ENCODE data around the gene SLC29A3.
A peak's percentile ranks its signal among the peaks of the same experiment; 100 is the strongest.
"Not testable (repeated sequence)": the region's sequence is repeated elsewhere in the genome, so short reads cannot be mapped to it uniquely, and the experiment has no call there.

Gene SLC29A3

GRCh38 chr10:71283876-71284275 is 35.2 kb upstream of the SLC29A3 start:
- DNase-seq = no peak

GRCh38 chr10:71284544-71285179 is 34.4 kb upstream of the SLC29A3 start:
- no peak for DNase-seq

GRCh38 chr10:71285180-71285545 is 33.9 kb upstream of the SLC29A3 start:
- DNase-seq = peak in 38 of 56 donors; percentile 7 to 71 (median 34)

GRCh38 chr10:71285986-71286385 is 33.1 kb upstream of the SLC29A3 start:
- DNase-seq = no peak

- no peak for DNase-seq
These were observed 32.4 kb upstream of the SLC29A3 start for GRCh38 chr10:71286521-71287294.

- DNase-seq = no peak
These were observed 31.6 kb upstream of the SLC29A3 start for GRCh38 chr10:71287456-71287855.

GRCh38 chr10:71288461-71288860 is 30.6 kb upstream of the SLC29A3 start:
- DNase-seq = no peak

GRCh38 chr10:71289421-71290130 is 29.5 kb upstream of the SLC29A3 start:
- no peak for DNase-seq

- DNase-seq = no peak
These were observed 28.7 kb upstream of the SLC29A3 start for GRCh38 chr10:71290331-71290730.

- no peak for DNase-seq
These were observed 28.1 kb upstream of the SLC29A3 start for GRCh38 chr10:71290806-71291527.

- DNase-seq = no peak
These were observed 27.5 kb upstream of the SLC29A3 start for GRCh38 chr10:71291528-71291900.

GRCh38 chr10:71292624-71293445 is 26.2 kb upstream of the SLC29A3 start:
- DNase-seq = no peak

- no peak for DNase-seq
These were observed 25.5 kb upstream of the SLC29A3 start for GRCh38 chr10:71293446-71294084.

- DNase-seq = no peak
These were observed 24.9 kb upstream of the SLC29A3 start for GRCh38 chr10:71294091-71294561.

GRCh38 chr10:71294856-71295255 is 24.2 kb upstream of the SLC29A3 start:
- no peak for DNase-seq

- no peak for DNase-seq
These were observed 23.4 kb upstream of the SLC29A3 start for GRCh38 chr10:71295641-71296040.

- DNase-seq = no peak
These were observed 23.0 kb upstream of the SLC29A3 start for GRCh38 chr10:71296086-71296485.

GRCh38 chr10:71296811-71297210 is 22.2 kb upstream of the SLC29A3 start:
- not testable (repeated sequence) for DNase-seq

GRCh38 chr10:71297343-71297742 is 21.7 kb upstream of the SLC29A3 start:
- DNase-seq = no peak

GRCh38 chr10:71299071-71299785 is 19.8 kb upstream of the SLC29A3 start:
- DNase-seq = no peak

Data from nucleus accumbens (tissue), 56 donors.